D341Med (cell line): ENCODE measurements around the gene ADGRD1.
A peak's percentile ranks its signal among the peaks of the same experiment; 100 is the strongest.
"Not testable (repeated sequence)": the region's sequence is repeated elsewhere in the genome, so short reads cannot be mapped to it uniquely, and the experiment has no call there.

Experiments used
- DNase-seq: peaks from one replicate; pipeline ENCODE4 v3.0.0; 2012; ENCODE audit warnings: low spot score

Gene ADGRD1

DNA sequence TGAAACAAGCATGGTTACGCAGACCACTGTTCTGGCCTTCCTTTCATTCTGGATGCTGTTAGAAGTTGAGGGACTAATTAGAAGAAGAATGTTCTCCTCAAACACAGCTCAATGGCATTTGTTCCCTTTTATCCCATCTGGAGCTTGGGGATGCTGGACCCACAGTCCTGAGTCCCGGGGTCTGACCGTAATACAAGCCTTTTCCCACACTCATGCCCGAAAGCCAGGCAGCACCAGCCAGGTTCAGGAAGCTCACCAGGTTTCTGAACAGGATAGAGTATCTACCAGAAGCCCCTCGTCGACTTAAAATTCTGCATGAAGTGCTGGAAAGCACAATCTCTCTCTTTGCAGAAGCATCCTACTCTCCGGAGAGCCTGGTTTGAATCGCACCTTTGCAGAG, 165.6 kb downstream of the ADGRD1 start:
- not testable (repeated sequence) for DNase-seq

DNA sequence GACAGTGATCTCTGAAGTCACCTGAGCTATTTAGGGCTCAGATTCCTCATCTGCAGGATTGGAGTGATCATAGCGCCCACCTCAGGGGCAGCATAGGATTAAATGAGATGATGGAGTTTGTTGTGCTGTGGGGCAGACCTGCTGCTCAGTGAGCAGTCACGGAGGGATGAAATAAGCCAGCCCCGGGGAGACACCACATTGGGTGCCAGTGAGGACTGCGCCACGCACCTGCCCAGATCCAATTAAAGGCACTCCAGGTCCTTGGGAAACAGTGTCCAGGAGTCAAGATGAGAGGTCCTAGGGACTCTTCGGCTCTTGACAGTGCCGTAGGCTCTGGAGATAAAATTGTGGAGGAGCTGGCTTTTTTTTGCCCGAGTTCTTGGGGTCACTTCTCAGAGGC, 166.2 kb downstream of the ADGRD1 start:
- no peak for DNase-seq

GRCh38 chr12:131120831-131121271, 167.1 kb downstream of the ADGRD1 start:
- DNase-seq, result no peak

- no peak for DNase-seq
These were observed 168.1 kb downstream of the ADGRD1 start for GRCh38 chr12:131121705-131122405.

GRCh38 chr12:131122631-131123030, 168.9 kb downstream of the ADGRD1 start:
- peak; percentile 10 for DNase-seq

DNA sequence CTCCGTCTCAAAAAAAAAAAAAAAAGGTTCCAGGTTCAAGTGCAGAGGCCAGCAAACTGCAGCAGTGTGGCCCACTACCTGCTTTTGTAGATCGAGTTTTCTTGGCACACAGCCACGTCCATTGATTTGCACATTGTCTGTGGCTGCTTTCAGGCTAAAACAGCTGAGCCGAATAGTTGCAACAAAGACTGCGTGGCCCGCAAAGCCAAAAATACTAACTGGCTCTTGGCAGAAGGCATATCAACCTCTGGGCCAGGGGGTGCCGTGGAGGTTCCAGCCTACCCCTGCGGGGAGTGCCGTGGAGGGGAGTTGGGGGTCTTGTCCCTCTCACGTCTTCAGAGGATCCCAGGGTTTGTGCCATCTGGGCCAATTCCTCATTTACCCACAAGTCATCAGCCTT, 170.1 kb downstream of the ADGRD1 start:
- no peak for DNase-seq

GRCh38 chr12:131124487-131125280, 171.0 kb downstream of the ADGRD1 start:
- DNase-seq, result no peak

DNA sequence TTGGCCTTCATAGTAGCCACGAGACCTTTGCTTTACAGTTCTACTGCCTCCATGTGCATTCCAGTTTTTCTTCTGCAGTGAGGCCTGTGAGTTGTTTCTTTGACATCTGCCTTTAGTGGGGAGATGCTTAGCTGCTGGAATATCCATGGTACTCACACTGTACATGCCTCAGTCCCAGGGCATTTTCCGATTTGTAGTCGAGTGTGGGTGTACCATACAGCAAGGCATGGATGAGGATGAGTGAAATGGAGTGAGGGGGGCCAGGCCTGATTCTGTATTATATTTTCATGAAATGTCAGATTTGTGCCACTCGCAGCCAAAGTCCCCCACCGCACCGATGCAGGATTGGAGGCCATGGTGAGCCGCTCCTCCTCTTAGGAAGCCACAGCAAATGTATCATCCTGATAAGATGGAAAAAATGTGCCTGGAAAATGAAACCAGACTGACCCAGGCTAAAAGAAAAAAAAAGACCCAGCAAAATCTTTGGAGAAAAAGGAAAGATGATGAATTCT, 173.0 kb downstream of the ADGRD1 start:
- DNase-seq, result no peak

- DNase-seq, result no peak
These were observed 174.8 kb downstream of the ADGRD1 start for GRCh38 chr12:131128556-131128955.

DNA sequence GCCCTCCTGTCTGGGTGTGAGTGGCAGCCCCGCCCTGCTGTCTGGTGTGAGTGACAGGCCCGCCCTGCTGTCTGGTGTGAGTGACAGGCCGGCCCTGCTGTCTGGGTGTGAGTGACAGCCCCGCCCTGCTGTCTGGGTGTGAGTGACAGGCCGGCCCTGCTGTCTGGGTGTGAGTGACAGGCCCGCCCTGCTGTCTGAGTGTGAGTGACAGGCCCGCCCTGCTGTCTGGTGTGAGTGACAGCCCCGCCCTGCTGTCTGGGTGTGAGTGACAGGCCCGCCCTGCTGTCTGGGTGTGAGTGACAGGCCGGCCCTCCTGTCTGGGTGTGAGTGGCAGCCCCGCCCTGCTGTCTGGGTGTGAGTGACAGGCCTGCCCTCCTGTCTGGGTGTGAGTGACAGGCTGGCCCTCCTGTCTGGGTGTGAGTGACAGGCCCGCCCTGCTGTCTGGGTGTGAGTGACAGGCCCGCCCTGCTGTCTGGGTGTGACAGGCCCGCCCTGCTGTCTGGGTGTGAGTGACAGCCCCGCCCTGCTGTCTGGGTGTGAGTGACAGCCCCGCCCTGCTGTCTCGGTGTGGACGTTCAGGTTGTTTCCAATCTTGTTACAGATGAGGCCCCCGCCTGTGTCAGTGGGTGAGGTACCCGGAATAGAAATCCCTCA, 175.4 kb downstream of the ADGRD1 start:
- not testable (repeated sequence) for DNase-seq

- no peak for DNase-seq
These were observed 176.1 kb downstream of the ADGRD1 start for GRCh38 chr12:131129839-131130238.

- DNase-seq, result no peak
These were observed 176.7 kb downstream of the ADGRD1 start for GRCh38 chr12:131130311-131130911.

GRCh38 chr12:131131077-131131807, 177.5 kb downstream of the ADGRD1 start:
- no peak for DNase-seq

- no peak for DNase-seq
These were observed 178.1 kb downstream of the ADGRD1 start for GRCh38 chr12:131131808-131132117.

- DNase-seq, result peak; percentile 78
These were observed 178.6 kb downstream of the ADGRD1 start for GRCh38 chr12:131132118-131132892.

GRCh38 chr12:131133015-131133905, 179.6 kb downstream of the ADGRD1 start:
- no peak for DNase-seq

- DNase-seq, result no peak
These were observed 180.3 kb downstream of the ADGRD1 start for GRCh38 chr12:131133994-131134393.

DNA sequence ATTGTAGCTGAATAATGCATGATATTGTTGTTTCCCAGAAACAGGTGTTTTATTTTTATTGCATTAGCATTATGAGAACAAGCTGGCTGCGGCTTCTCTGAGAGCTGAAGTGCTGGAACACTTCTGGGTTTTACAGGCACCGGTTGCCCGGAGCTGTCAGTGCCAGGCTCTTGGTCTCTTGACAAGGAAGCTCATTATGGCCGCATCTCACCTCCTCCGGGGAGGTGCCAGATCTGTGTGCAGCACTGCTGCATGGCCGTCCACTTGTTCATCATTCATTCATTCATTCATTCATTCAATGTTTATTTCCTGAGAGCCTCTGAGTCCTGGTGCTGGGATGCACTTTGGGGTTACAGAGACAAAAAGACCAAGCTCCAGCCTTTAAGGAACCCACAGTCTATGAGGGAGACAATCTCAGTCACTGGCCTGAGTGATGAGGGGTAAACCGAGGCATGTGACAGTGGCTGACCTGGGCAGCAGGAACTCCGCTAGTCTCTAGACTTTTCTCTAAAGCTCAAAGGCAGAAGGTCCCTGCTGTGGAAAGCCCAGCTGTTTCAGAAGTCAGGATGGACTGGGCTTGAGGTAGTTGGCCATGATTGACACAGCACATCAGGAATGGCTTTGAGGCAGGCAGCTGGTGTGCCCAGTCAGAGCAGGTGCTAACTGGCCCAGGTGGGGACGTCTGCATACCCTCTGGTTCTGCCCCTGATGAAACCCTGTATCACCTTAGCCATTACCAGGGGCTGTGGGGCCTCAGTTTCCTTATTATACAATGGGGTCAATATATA, 181.0 kb downstream of the ADGRD1 start:
- no peak for DNase-seq

- DNase-seq, result no peak
These were observed 181.6 kb downstream of the ADGRD1 start for GRCh38 chr12:131135311-131135785.
